Stimulated activated CD8-positive, alpha-beta memory T cell treated with anti-CD3 and anti-CD28 coated beads, Interleukin-15, amount 100 ng/mL, for 48 hours (primary cell): Measurements from ENCODE around the gene C19orf53.

Experiments
- DNase-seq, 2 donors: peaks; one replicate each; pipeline ENCODE4 v3.0.0-alpha.2; 2020; ENCODE audit warnings: low read depth in 2 of 2

The C19orf53 gene

DNA sequence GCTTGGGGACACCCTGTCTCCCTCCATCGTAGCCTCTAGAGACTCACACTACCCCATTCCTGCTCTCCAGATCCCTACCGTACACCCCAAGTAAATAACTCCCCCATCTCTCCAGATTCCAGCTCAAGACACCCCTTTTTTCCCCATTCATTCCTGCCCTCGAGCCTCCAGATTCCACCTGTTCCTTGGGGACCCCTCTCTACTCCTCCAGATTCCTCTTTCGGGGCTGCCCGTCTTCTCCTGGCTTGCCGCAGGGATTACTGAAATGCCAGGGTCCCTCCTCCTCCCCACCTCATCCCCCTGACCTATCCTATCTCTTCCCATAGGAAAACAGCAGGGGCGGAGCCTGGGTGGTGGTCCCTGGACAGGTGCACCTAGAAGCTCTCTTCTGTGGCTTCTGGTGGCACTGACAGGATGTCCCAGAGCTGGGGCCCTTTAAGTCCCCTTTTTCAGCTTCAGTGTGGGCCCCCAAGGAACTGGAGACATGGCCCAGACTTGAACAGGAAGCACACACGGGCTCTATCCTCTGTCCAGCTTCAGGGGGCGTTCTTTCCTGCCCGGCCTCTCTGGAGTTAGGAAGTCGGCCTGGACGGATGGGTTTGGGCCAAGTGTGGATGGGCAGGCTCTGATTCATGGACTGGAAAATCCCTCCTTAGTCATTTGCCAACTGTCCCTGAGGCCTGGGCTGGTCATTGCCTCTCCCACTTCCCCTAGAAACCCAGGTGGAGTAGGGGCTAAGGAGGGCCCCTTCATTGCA is 22.2 kb downstream of the C19orf53 start:
- DNase-seq: no peak

- DNase-seq: no peak
Measured at GRCh38 chr19:13797058-13797440, 22.8 kb downstream of the C19orf53 start.

DNA sequence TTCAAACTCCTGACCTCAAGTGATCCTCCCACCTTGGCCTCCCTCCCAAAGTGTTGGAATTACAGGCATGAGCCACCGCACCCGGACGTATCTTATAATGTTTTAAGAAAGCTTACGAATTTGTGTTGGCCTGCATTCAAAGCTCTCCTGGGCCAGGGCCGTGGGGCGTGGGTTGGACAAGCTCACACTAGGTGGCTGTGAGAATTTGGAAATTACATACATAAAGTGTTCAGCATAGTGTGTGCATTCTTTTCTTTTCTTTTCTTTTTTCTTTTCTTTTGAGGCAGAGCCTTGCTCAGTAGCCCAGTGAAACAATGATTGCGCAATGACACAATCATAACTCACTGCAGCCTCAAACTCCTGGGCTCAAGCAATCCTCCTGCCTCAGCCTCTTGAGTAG is 23.6 kb downstream of the C19orf53 start:
- DNase-seq: no peak

DNA sequence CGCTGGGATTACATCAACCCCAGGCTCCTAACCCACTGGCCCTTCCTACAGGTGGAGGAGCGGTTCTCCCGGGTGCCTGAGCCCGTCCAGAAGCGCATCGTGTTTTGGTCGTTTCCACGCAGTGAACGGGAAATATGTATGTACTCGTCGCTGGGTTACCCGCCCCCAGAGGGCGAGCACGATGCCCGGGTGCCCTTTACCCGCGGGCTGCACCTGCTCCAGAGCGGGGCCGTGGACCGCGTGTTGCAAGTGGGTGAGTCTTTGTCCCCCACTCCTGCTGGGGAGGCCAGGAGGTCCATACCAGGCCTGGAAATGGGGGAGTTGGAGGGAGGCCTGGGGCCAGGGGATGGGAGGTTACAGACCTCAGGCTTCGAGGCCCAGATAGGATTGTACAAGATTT is 25.4 kb downstream of the C19orf53 start:
- DNase-seq: no peak

GRCh38 chr19:13803038-13803437 is 28.8 kb downstream of the C19orf53 start:
- DNase-seq: no peak

DNA sequence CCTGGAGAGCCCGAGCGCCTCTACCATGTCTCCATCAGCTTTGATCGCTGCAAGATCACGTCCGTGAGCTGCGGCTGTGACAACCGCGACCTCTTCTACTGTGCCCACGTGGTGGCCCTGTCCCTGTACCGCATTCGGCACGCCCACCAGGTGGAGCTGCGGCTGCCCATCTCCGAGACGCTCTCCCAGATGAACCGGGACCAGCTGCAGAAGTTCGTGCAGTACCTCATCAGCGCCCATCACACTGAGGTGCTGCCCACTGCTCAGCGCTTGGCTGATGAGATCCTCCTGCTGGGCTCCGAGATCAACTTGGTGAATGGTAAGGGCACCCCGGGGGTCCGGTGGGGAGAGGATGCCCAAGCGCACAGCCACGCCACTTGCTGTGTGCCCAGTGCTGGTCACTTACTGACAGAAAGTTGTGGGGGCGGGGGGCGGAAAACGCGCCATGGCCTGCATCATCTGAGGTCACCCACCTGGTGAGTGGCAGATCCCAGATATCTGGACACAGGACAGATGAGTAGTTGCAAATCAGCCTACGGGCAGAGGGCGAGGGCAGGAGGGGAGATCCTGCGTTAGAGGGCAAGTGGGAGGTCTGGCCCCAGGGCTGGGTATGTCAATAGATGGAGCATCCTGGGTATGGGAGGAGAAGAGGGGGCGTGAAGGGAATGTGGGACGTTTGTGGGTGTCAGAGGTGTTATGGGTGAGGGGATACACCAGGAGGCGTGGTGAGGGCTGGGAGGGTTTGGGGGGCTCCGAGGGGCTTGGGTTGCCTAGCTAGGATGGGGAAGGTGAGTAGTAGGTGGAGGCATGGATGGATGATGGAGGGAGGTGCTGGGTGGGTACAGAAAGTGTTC is 30.8 kb downstream of the C19orf53 start:
- DNase-seq: no peak

GRCh38 chr19:13806728-13807127 is 32.5 kb downstream of the C19orf53 start:
- no peak for DNase-seq

DNA sequence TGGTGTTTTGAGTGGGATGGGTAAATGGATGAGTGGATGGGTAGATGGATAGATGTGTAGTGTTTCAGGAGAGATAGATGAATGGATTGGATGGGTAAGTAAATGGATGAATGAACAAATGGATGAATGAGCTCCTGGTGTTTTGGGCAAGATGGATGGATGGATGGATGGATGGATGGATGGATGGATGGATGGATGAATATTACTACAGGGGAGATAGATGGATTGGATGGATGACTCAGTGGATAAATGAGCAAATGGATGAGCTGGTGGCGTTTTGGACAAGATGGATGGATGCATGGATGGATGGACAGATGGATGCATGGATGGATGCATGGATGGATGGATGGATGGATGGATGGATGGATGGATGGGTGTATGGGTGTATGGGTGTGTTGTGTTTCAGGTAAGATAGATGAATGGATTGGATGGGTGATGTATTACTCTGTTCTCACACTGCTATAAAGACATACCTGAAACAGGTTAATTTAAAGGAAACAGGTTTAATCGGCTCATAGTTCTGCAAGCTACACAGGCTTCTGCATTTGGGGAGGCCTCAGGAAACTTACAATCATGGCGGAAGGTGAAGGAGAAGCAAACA is 33.3 kb downstream of the C19orf53 start:
- DNase-seq: no peak

DNA sequence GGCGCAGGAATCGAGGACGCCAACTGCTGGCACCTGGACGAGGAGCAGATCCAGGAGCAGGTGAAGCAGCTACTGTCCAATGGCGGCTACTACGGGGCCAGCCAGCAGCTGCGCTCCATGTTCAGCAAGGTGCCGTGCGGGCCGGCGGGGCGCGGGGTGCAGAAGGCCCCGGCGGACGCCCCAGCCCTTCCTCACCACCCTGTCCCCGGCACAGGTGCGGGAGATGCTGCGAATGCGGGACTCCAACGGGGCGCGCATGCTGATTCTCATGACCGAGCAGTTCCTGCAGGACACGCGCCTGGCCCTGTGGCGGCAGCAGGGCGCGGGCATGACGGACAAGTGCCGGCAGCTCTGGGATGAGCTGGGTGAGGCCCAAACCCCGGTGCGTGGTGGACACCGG is 34.6 kb downstream of the C19orf53 start:
- DNase-seq: no peak

DNA sequence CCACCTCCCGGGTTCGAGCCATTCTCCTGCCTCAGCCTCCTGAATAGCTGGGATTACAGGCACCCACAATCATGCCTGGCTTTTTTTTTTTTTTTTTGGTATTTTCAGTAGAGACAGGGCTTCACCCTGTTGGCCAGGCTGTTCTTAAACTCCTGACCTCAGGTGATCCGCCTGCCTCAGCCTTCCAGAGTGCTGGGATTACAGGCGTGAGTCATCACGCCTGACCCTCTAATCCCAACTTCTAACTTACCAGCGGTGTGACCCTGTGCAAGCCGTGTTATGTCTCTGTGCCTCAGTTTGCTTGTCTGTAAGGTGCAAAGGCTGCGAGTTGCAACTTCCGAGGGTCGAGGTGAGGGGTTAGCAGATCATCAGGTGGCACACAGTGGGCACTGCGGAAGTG is 38.3 kb downstream of the C19orf53 start:
- DNase-seq: no peak

GRCh38 chr19:13813147-13813546 is 38.9 kb downstream of the C19orf53 start:
- no peak for DNase-seq

DNA sequence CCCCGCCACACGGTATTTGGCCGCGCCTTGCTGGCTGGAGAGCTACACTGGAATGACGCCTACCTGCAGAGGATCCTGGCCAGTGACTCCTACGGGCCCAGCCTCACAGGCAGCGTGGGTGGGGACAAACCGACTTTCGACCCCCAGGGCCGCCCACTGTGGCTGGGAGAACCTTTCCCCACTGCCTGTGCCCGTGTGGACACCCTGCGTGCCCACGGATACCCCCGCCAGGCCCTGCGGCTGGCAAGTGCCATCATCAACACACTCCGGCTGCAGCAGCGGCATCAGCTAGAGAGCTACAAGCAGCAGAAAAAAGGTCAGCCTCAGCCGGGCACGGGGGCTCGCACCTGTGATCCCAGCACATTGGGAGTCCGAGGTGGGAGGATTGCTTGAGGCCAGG is 40.3 kb downstream of the C19orf53 start:
- no peak for DNase-seq

- DNase-seq: no peak
Measured at GRCh38 chr19:13817018-13817614, 42.9 kb downstream of the C19orf53 start.

DNA sequence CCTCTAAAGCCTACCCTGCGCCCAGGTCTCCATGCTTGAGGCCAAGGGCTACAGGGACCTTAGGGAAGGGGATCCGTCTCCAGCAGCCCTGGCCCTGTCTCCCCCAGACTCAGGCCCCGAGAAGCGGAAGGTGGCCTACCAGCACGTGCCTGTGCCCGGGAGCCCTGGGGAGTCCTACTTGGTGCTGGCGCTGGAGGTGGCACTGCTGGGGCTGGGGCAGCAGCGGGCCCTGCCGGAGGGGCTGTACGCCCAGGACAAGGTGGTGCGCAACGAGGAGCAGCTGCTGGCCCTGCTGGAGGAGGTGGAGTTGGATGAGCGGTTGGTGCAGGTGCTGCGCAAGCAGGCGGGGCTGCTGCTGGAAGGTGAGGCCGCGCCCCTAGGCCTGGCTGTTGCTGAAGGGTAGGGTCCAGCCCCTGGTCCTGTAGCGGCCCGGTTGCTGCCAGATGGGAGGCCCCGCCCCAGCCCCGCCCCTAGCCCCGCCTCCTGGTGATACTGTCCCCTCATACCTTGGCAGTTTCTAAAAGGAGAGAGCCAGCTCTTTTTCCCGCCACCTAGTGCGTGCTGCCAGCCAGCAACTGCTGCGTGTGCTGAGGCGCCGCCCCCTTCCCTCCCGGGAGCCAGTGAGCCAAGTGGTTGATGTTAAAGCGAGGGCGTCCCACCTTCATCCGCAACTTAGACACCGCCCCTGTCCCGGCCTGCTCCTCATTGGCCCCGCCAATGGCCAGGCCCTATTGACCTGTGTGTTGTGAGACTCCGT is 43.5 kb downstream of the C19orf53 start:
- no peak for DNase-seq

GRCh38 chr19:13819238-13819637 is 45.0 kb downstream of the C19orf53 start:
- DNase-seq: no peak

- DNase-seq: no peak
Measured at GRCh38 chr19:13821292-13821691, 47.0 kb downstream of the C19orf53 start.

- no peak for DNase-seq
Measured at GRCh38 chr19:13823256-13823655, 49.0 kb downstream of the C19orf53 start.

DNA sequence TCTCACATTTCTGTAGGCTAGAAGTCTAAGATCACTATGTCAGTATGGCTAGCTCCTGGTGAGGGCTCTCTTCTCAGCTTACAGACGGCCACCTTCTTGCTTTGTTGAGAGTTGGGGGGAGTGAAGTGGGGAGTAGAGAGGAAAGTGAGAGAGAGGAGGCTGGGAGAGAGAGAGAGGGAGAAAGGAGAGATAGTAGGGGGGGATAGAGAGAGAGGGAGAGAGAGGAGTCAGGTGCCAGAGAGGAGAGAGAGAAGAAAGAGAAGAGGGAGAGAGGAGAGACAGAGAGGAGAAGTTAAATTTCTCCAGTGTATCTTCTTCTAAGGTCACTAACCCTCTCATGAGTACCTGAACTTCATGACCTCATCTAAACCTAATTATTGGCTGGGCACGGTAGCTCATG is 49.6 kb downstream of the C19orf53 start:
- DNase-seq: no peak

- no peak for DNase-seq
Measured at GRCh38 chr19:13824703-13825102, 50.4 kb downstream of the C19orf53 start.

- DNase-seq: no peak
Measured at GRCh38 chr19:13825489-13826441, 51.5 kb downstream of the C19orf53 start.
